Osteoblast (primary cell): ENCODE data around the gene HHIPL1. TPM values are rescaled to one million over a fixed set of nuclear protein-coding genes. Genes with fewer than 3 reads are reported as not detected.

Experiments
- DNase-seq: peaks from one replicate; pipeline ENCODE4 v3.0.0; 2011; ENCODE audit warnings: low spot score, mixed read lengths; ENCODE audit not compliant: insufficient read length; ENCODE audit errors: missing footprints
- H2AFZ ChIP-seq: 2 replicates; pipeline ENCODE4 v1.6.0; 2011; ENCODE audit warnings: mild to moderate bottlenecking, low read length
- H3K27ac ChIP-seq: 2 replicates; pipeline ENCODE4 v1.5.1; 2011; ENCODE audit warnings: mild to moderate bottlenecking, low read depth, low read length, moderate library complexity
- H3K27me3 ChIP-seq: 2 replicates; pipeline ENCODE4 v1.6.0; 2012; ENCODE audit warnings: mild to moderate bottlenecking, control low read depth, inconsistent platforms, low read length, moderate library complexity; ENCODE audit not compliant: insufficient read depth
- H3K36me3 ChIP-seq: 2 replicates; pipeline ENCODE4 v1.5.1; 2011; ENCODE audit warnings: mild to moderate bottlenecking, low read length, control low read depth, moderate library complexity; ENCODE audit not compliant: insufficient read depth
- H3K4me1 ChIP-seq: 2 replicates; pipeline ENCODE4 v1.5.1; 2011; ENCODE audit warnings: mild to moderate bottlenecking, low read length, control low read depth, moderate library complexity; ENCODE audit not compliant: insufficient read depth
- H3K4me2 ChIP-seq: 2 replicates; pipeline ENCODE4 v1.6.0; 2011; ENCODE audit warnings: mild to moderate bottlenecking, low read length; ENCODE audit not compliant: insufficient read depth
- H3K4me3 ChIP-seq: fragments of 200-600 bp; sonication (generic); 3 replicates; pipeline ENCODE4 v1.5.1; 2012; ENCODE audit warnings: mild to moderate bottlenecking, low read length, inconsistent platforms; ENCODE audit not compliant: insufficient read depth
- H3K79me2 ChIP-seq: 2 replicates; pipeline ENCODE4 v1.6.0; 2012; ENCODE audit warnings: mild to moderate bottlenecking, low read length, control low read depth, inconsistent platforms; ENCODE audit not compliant: insufficient read depth
- H3K9me3 ChIP-seq: 2 replicates; pipeline ENCODE4 v1.5.1; 2011; ENCODE audit warnings: low read depth, low read length, control low read depth
- H4K20me1 ChIP-seq: 2 replicates; pipeline ENCODE4 v1.6.0; 2012; ENCODE audit warnings: mild to moderate bottlenecking, low read length, control low read depth; ENCODE audit not compliant: insufficient read depth
- CTCF ChIP-seq: IDR thresholded peaks from 2 replicates; pipeline ENCODE4 v1.5.1; 2011; ENCODE audit warnings: mild to moderate bottlenecking, low read depth, low read length, moderate library complexity; ENCODE audit errors: extremely low read depth
- total RNA-seq: library from RNA; depleted of rRNA; stranded (reverse); fragments of >200 nt; gene quantifications from 2 replicates; pipeline ENCODE4 v1.2.3, GENCODE V29; 2012

HHIPL1 gene
- total RNA-seq, 1 donor = 12.3 TPM

DNA sequence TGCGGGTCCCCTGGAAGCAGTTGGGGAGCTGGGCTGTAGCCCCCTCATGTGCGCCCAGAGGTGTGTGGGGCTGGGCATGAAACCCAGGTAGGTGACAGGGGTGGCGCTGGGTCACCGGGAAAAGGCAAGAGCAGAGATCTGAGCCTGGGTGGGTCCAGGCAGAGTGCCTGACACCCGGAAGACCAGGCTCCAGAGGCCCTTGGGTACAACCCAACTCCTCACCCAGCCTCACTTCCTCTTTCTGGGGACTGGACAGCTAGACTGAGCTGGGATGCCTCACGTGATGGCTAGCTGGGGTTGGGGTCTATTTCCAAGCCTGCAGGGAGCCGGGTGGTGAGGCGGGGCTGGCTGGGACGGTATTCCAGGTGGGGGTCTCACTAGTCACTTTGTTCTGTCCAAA is 22.9 kb downstream of the HHIPL1 start:
- Histone ChIP-seq H4K20me1 (no peaks in the 10 kb centered on the region), H3K9me3 (no peaks in the 10 kb centered on the region), H3K4me3 (no peak overlapping the region), H3K27ac (no peak overlapping the region), H3K4me2 (no peak overlapping the region), H2AFZ (no peak overlapping the region), H3K36me3 (peaks cover 18% of the 10 kb centered on the region), H3K4me1 (peaks cover 17% of the 10 kb centered on the region), H3K79me2 (no peaks in the 10 kb centered on the region), H3K27me3 (no peaks in the 10 kb centered on the region)
- no peak for DNase-seq
- no peak for TF ChIP-seq CTCF

DNA sequence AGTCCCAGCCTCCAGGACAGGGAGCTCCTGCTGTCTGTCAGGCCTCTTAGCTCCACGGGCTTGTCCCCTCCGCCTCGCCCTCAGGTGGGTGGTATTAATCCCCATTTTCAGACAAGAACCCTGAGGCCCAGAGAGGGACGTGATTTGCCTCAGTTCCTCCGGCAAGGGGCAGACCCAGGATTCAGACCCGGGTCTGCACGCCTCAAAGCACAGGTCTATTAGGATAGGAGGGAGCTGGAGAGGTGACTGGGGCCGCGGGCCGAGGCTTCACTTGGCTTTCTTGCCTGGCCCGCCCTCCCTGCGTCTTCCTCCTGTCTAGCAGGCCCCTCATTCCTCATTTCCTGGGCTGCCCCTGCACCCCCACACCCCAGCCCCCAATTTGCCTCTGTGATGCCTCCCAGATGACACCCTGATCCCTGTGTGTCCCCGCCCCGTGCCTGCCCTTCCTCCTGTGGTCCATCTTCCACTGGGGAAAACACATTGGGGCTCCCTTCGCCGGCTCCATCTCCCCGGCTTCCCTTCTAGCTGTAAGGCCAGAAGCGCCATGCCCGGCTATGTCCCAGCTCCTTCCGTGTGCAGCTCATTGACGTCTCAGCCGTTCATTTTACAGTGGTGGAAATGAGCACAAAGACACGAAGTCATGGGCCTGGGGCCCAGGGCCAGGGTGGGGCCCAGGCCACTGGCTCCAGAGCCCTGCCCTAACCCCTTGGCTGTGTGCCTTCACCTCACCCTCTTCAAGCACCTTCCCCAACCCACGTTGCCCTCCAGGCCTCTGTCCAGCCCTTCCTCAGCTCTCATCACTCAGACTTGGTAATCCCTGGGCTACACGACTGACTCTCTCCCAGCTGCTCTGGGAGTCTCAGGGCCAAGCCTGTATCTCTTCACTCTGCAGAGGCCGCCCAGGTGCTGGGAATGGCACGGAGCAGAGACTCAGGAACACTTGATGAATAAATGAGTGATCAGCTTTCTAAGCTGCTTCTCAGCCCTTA is 23.7 kb downstream of the HHIPL1 start:
- Histone ChIP-seq H3K36me3 (peaks cover 10% of the 10 kb centered on the region), H2AFZ (no peak overlapping the region), H3K4me2 (no peak overlapping the region), H4K20me1 (no peaks in the 10 kb centered on the region), H3K4me3 (no peak overlapping the region), H3K27ac (no peak overlapping the region), H3K27me3 (no peaks in the 10 kb centered on the region), H3K4me1 (peaks cover 17% of the 10 kb centered on the region), H3K79me2 (no peaks in the 10 kb centered on the region), H3K9me3 (no peaks in the 10 kb centered on the region)
- no peak for TF ChIP-seq CTCF
- DNase-seq = peak; percentile 80

DNA sequence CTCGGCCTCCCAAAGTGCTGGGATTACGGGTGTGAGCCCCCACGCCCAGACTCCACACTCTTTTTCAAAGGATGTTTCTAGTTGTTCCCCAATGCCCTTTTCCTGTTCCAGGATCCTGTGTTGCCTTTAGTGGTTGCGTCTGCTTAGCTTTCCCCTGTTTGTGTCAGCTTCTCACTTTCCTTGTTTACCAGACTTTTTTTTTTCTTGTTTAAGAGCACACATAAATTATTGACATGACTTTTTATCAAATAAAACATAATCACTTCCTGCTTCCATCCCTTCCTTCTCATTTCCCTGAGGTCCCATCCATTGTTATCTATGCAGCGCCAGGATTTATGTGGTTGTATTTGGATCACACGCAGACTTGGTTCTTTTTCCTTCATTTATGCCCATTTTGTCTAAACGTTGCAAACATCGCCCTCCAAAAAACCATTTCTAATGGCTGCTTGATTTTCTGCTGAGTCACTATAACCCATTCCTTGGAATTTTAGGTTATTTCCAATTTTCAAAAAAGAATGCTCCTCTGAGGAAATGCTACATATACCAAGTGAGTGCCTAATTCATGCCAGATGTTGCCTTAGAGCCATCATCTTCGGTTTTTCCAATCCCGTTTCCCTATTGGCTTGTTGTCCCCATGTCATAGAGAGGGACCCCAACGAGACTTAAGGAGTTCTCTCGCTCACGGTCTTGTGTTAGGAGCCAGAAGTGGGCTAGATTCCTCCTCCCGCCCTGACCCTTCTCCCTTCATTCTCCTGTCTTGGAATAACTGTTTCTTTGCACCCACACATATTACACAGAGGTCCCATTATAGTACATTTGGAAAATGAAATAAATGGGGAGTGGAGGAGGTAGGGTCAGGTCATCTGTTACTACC is 25.7 kb downstream of the HHIPL1 start:
- no peak for TF ChIP-seq CTCF
- peak overlapping the region; percentile 27 for H3K4me2 ChIP-seq
- peaks cover 17% of the 10 kb centered on the region for H3K4me1 ChIP-seq
- no peak overlapping the region for H3K4me3 ChIP-seq
- H2AFZ ChIP-seq = no peak overlapping the region
- H3K36me3 ChIP-seq = peaks cover 8% of the 10 kb centered on the region
- peak; percentile 91 for DNase-seq
- no peaks in the 10 kb centered on the region for H3K27me3 ChIP-seq
- H4K20me1 ChIP-seq = no peaks in the 10 kb centered on the region
- peak overlapping the region; percentile 52 for H3K27ac ChIP-seq
- no peaks in the 10 kb centered on the region for H3K9me3 ChIP-seq
- no peaks in the 10 kb centered on the region for H3K79me2 ChIP-seq
